ENCODE results near the gene SPHK1. TPM values are rescaled to one million over a fixed set of nuclear protein-coding genes. Genes with fewer than 3 reads are reported as not detected.
"Not testable (repeated sequence)": the region's sequence is repeated elsewhere in the genome, so short reads cannot be mapped to it uniquely, and the experiment has no call there.

Gene SPHK1
- 1 to 10 TPM; 2.4 to 6.0 TPM for total RNA-seq
- 1.4 to 4.9 reads per million in 2 donors for total RNA-seq

GRCh38 chr17:76384222-76384986 lies at the start of gene SPHK1:
Gene SPHK1, plus strand, starts transcription at chr17:76384609. Its CDS starts 1,036 bp downstream, at chr17:76385645.
- H3K9me3 ChIP-seq (ENCODE audit: control insufficient read depth, low read length, poor library complexity, severe bottlenecking): no peaks in the 10 kb centered on the region
- ATAC-seq (peak; percentile 65), DNase-seq (peak in 2 of 3 donors; percentile 35 to 41)
- H3K36me3 Mint-ChIP-seq (ENCODE audit: low read depth): no peaks in the 10 kb centered on the region
- H3K4me1 Mint-ChIP-seq: peaks cover 9% of the 10 kb centered on the region
- H3K4me3 Mint-ChIP-seq: peak within 1 kb of the TSS; percentile 94
- H3K27me3 Mint-ChIP-seq: no peaks in the 10 kb centered on the region
- H3K27ac Mint-ChIP-seq: peak within 1 kb of the TSS; percentile 41

DNA sequence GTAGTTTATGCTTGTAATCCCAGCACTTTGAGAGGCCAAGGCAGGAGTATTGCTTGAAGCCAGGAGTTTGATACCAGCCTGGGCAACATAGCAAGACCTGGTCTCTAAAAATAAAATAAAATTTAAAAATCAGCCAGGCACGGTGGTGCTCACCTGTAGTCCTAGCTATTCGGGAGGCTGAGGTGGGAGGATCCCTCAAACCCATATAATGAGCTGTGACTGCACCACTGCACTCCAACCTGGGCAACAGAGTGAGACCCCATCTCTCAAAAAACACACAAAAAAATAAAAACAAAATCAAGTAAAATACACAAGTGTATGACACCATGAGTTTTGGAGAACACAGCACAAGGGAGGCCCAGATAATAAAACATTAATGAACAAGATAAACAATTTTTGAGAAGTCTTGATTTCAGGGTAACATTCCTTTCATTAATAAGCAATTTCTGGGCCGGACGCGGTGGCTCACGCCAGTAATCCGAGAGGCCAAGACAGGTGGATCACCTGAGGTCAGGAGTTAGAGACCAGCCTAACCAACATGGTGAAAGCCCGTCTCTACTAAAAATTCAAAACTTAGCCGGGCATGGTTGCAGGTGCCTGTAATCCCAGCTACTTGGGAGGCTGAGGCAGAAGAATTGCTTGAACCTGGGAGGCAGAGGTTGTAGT lies 48.6 kb upstream of the SPHK1 start:
- no peak for DNase-seq
- peaks cover 13% of the 10 kb centered on the region for H3K4me1 Mint-ChIP-seq
- no peak overlapping the region for H3K27ac Mint-ChIP-seq
- no peaks in the 10 kb centered on the region for H3K36me3 Mint-ChIP-seq (ENCODE audit: low read depth)
- no peaks in the 10 kb centered on the region for H3K27me3 Mint-ChIP-seq
- ATAC-seq: no peak
- no peak overlapping the region for H3K4me3 Mint-ChIP-seq
- no peaks in the 10 kb centered on the region for H3K9me3 ChIP-seq (ENCODE audit: control insufficient read depth, low read length, poor library complexity, severe bottlenecking)

- DNase-seq (no peak), ATAC-seq (no peak)
- H3K27me3 Mint-ChIP-seq: no peaks in the 10 kb centered on the region
- H3K4me1 Mint-ChIP-seq: peaks cover 11% of the 10 kb centered on the region
- H3K36me3 Mint-ChIP-seq (ENCODE audit: low read depth): no peaks in the 10 kb centered on the region
- no peaks in the 10 kb centered on the region for H3K9me3 ChIP-seq (ENCODE audit: control insufficient read depth, low read length, poor library complexity, severe bottlenecking)
- no peak overlapping the region for H3K4me3 Mint-ChIP-seq
- peak overlapping the region; percentile 29 for H3K27ac Mint-ChIP-seq
These were observed 47.5 kb upstream of the SPHK1 start for GRCh38 chr17:76336756-76337412.

GRCh38 chr17:76337413-76337777 lies 47.0 kb upstream of the SPHK1 start:
- no peak for DNase-seq
- H3K36me3 Mint-ChIP-seq (ENCODE audit: low read depth): no peaks in the 10 kb centered on the region
- no peaks in the 10 kb centered on the region for H3K9me3 ChIP-seq (ENCODE audit: control insufficient read depth, low read length, poor library complexity, severe bottlenecking)
- H3K27me3 Mint-ChIP-seq: no peaks in the 10 kb centered on the region
- H3K4me1 Mint-ChIP-seq: peaks cover 14% of the 10 kb centered on the region
- no peak for ATAC-seq
- H3K4me3 Mint-ChIP-seq: no peak overlapping the region
- peak overlapping the region; percentile 29 for H3K27ac Mint-ChIP-seq

- Mint-ChIP-seq H3K4me1 (peaks cover 12% of the 10 kb centered on the region), H3K36me3 (ENCODE audit: low read depth) (peaks cover 7% of the 10 kb centered on the region), H3K4me3 (no peak overlapping the region), H3K27ac (no peak overlapping the region), H3K27me3 (no peaks in the 10 kb centered on the region)
- H3K9me3 ChIP-seq (ENCODE audit: control insufficient read depth, low read length, poor library complexity, severe bottlenecking): no peaks in the 10 kb centered on the region
- ATAC-seq (no peak), DNase-seq (no peak)
These were observed 43.1 kb upstream of the SPHK1 start for GRCh38 chr17:76341301-76341700.

- DNase-seq (no peak), ATAC-seq (no peak)
- H3K9me3 ChIP-seq (ENCODE audit: control insufficient read depth, low read length, poor library complexity, severe bottlenecking): no peaks in the 10 kb centered on the region
- Mint-ChIP-seq H3K4me1 (peaks cover 11% of the 10 kb centered on the region), H3K36me3 (ENCODE audit: low read depth) (peaks cover 13% of the 10 kb centered on the region), H3K4me3 (no peak overlapping the region), H3K27me3 (no peaks in the 10 kb centered on the region), H3K27ac (no peak overlapping the region)
These were observed 41.3 kb upstream of the SPHK1 start for GRCh38 chr17:76343106-76343505.

- H3K27me3 Mint-ChIP-seq: no peaks in the 10 kb centered on the region
- peaks cover 7% of the 10 kb centered on the region for H3K4me1 Mint-ChIP-seq
- peaks cover 13% of the 10 kb centered on the region for H3K36me3 Mint-ChIP-seq (ENCODE audit: low read depth)
- ATAC-seq: no peak
- peak overlapping the region; percentile 19 for H3K4me3 Mint-ChIP-seq
- H3K27ac Mint-ChIP-seq: no peak overlapping the region
- no peaks in the 10 kb centered on the region for H3K9me3 ChIP-seq (ENCODE audit: control insufficient read depth, low read length, poor library complexity, severe bottlenecking)
- DNase-seq: no peak
These were observed 38.9 kb upstream of the SPHK1 start for GRCh38 chr17:76345377-76345974.

DNA sequence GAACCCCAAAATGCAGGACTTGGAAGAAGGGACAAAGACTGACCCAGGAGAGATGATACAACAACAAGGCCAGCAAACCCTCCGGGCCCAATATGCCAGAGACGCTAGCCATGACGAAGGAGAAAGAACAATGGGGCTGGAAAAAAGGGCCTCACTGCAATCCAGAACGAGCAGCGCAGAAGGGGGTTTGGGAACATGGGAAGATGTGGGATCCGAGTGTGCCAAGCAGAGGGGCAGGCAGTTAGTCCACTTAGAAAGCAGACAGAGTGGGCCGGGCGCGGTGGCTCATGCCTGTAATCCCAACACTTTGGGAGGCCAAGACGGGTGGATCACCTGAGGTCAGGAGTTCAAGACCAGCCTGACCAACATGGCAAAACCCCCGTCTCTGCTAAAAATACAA lies 37.5 kb upstream of the SPHK1 start:
- peaks cover 13% of the 10 kb centered on the region for H3K36me3 Mint-ChIP-seq (ENCODE audit: low read depth)
- H3K4me1 Mint-ChIP-seq: not testable (repeated sequence)

DNA sequence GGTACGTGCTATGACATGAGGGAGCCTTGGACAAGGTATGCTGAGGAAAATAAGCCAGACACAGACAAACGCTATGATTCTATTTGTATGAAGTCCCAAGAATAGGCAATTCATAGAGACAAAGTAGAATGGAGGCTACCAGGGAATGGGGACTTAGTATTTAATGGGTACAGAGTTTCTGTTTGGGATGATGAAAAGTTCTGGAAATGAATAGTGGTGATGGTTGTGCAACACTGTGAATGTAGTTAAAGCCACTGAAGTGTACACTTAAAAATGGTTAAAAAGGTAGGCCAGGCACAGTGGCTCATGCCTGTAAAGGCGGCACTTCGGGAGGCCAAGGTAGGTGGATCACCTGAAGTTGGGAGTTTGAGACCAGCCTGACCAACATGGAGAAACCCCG lies 33.9 kb upstream of the SPHK1 start:
- peaks cover 21% of the 10 kb centered on the region for H3K4me1 Mint-ChIP-seq
- ATAC-seq: no peak
- no peaks in the 10 kb centered on the region for H3K27me3 Mint-ChIP-seq
- H3K9me3 ChIP-seq (ENCODE audit: control insufficient read depth, low read length, poor library complexity, severe bottlenecking): no peaks in the 10 kb centered on the region
- DNase-seq: no peak
- H3K27ac Mint-ChIP-seq: no peak overlapping the region
- no peak overlapping the region for H3K4me3 Mint-ChIP-seq
- H3K36me3 Mint-ChIP-seq (ENCODE audit: low read depth): peaks cover 10% of the 10 kb centered on the region

More for the DNA sequence above, 37.5 kb upstream of the SPHK1 start:
- not testable (repeated sequence) for H3K27me3 Mint-ChIP-seq; DNase-seq; ATAC-seq; H3K27ac Mint-ChIP-seq; H3K4me3 Mint-ChIP-seq; H3K9me3 ChIP-seq (ENCODE audit: control insufficient read depth, low read length, poor library complexity, severe bottlenecking)

GRCh38 chr17:76351526-76352071 lies 32.8 kb upstream of the SPHK1 start:
- DNase-seq (no peak), ATAC-seq (no peak)
- Mint-ChIP-seq H3K27ac (peak overlapping the region; percentile 63), H3K4me1 (peaks cover 21% of the 10 kb centered on the region), H3K27me3 (no peaks in the 10 kb centered on the region), H3K36me3 (ENCODE audit: low read depth) (peaks cover 5% of the 10 kb centered on the region), H3K4me3 (peak overlapping the region; percentile 98)
- no peaks in the 10 kb centered on the region for H3K9me3 ChIP-seq (ENCODE audit: control insufficient read depth, low read length, poor library complexity, severe bottlenecking)

- peak overlapping the region; percentile 98 for H3K4me3 Mint-ChIP-seq
- H3K36me3 Mint-ChIP-seq (ENCODE audit: low read depth): no peaks in the 10 kb centered on the region
- ATAC-seq (no peak), DNase-seq (no peak)
- peak overlapping the region; percentile 63 for H3K27ac Mint-ChIP-seq
- no peaks in the 10 kb centered on the region for H3K27me3 Mint-ChIP-seq
- no peaks in the 10 kb centered on the region for H3K9me3 ChIP-seq (ENCODE audit: control insufficient read depth, low read length, poor library complexity, severe bottlenecking)
- H3K4me1 Mint-ChIP-seq: peaks cover 18% of the 10 kb centered on the region
These were observed 31.3 kb upstream of the SPHK1 start for GRCh38 chr17:76353004-76353598.

GRCh38 chr17:76353599-76354316 lies 30.7 kb upstream of the SPHK1 start, which contains the start of gene PRPSAP1:
Gene PRPSAP1, minus strand, starts transcription at chr17:76353916. Its CDS starts 213 bp downstream, at chr17:76353703.
- ATAC-seq: peak; percentile 96
- Mint-ChIP-seq H3K4me3 (peak within 1 kb of the TSS; percentile 98), H3K4me1 (peaks cover 18% of the 10 kb centered on the region)

More at GRCh38 chr17:76353599-76354316, 30.7 kb upstream of the SPHK1 start, which contains the start of gene PRPSAP1:
- DNase-seq: peak; percentile 58 to 69 (median 66)
- no peaks in the 10 kb centered on the region for H3K36me3 Mint-ChIP-seq (ENCODE audit: low read depth)
- H3K27ac Mint-ChIP-seq: peak within 1 kb of the TSS; percentile 92
- H3K9me3 ChIP-seq (ENCODE audit: control insufficient read depth, low read length, poor library complexity, severe bottlenecking): no peaks in the 10 kb centered on the region
- H3K27me3 Mint-ChIP-seq: no peaks in the 10 kb centered on the region
